ENCODE measurements around the gene AGAP3. TPM values are rescaled to one million over a fixed set of nuclear protein-coding genes. Genes with fewer than 3 reads are reported as not detected.

Gene AGAP3
- total RNA-seq, 1 experiment from 2014 or later, result 138 TPM

- Mint-ChIP-seq H3K27ac (ENCODE audit: low read depth, unreplicated experiment) (peak within 1 kb of the TSS; percentile 83), H3K4me1 (ENCODE audit: insufficient read depth, unreplicated experiment) (peaks cover 32% of the 10 kb centered on the region), H3K4me3 (ENCODE audit: unreplicated experiment) (peak within 1 kb of the TSS; percentile 91), H3K27me3 (ENCODE audit: insufficient read depth, unreplicated experiment) (no peaks in the 10 kb centered on the region), H3K36me3 (ENCODE audit: insufficient read depth, unreplicated experiment) (peaks cover 17% of the 10 kb centered on the region), H3K9me3 (ENCODE audit: unreplicated experiment) (no peaks in the 10 kb centered on the region)
- DNase-seq (ENCODE audit: unreplicated experiment), result peak; percentile 91
- ChIA-PET CTCF (interaction anchor here (0.5 to 1.0 kb wide), 6 partner anchors 10 to 51 kb away, joined by 3 read pairs; no protein-coding TSS in a partner anchor), POLR2A (interaction anchor here (0.8 to 10.0 kb wide), 6 partner anchors 20 to 101 kb away, joined by 3 to 151 read pairs (median 8); partner anchors contain the start of genes ABCB8, CDK5 and SLC4A2)
- BruUV-seq (replicated peaks), result no TSS peak
- no peak for TF ChIP-seq CTCF (IDR thresholded peaks at IDR 0.05; ENCODE audit: unreplicated experiment)
- intact Hi-C loops (cut with micrococcal nuclease), result loop anchor here (1.0 to 2.0 kb wide), 2 partner anchors 21 to 52 kb away; partner anchors contain the start of genes ABCB8 and SLC4A2
These were observed 5.6 kb upstream of the AGAP3 start, which contains the start of gene FASTK for GRCh38 chr7:151080522-151081169. Gene FASTK, minus strand, starts transcription at chr7:151080809. Its CDS starts 43 bp downstream, at chr7:151080766.

- ChIA-PET POLR2A (interaction anchor here (1.1 to 10.0 kb wide), 5 partner anchors 21 to 53 kb away, joined by 4 to 151 read pairs (median 12); partner anchors contain the start of genes ABCB8, CDK5 and SLC4A2), CTCF (interaction anchor here (0.6 to 15.0 kb wide), 4 partner anchors 9 to 40 kb away, joined by 3 to 315 read pairs (median 3); no protein-coding TSS in a partner anchor)
- peak; percentile 42 for DNase-seq (ENCODE audit: unreplicated experiment)
- peak overlapping the region; percentile 83 for H3K27ac Mint-ChIP-seq (ENCODE audit: low read depth, unreplicated experiment)
- BruUV-seq (replicated peaks), result no TSS peak
- H3K27me3 Mint-ChIP-seq (ENCODE audit: insufficient read depth, unreplicated experiment), result no peaks in the 10 kb centered on the region
- H3K4me3 Mint-ChIP-seq (ENCODE audit: unreplicated experiment), result peak overlapping the region; percentile 91
- no peaks in the 10 kb centered on the region for H3K9me3 Mint-ChIP-seq (ENCODE audit: unreplicated experiment)
- H3K36me3 Mint-ChIP-seq (ENCODE audit: insufficient read depth, unreplicated experiment), result peaks cover 9% of the 10 kb centered on the region
- intact Hi-C loops (cut with micrococcal nuclease), result loop anchor here (2.0 kb wide), 1 partner anchor 53 kb away; the partner anchor contains the start of gene ABCB8
- TF ChIP-seq CTCF (IDR thresholded peaks at IDR 0.05; ENCODE audit: unreplicated experiment), result no peak
- H3K4me1 Mint-ChIP-seq (ENCODE audit: insufficient read depth, unreplicated experiment), result peaks cover 35% of the 10 kb centered on the region
These were observed 4.8 kb upstream of the AGAP3 start for GRCh38 chr7:151081170-151082101.

- no peak for TF ChIP-seq CTCF (IDR thresholded peaks at IDR 0.05; ENCODE audit: unreplicated experiment)
- Mint-ChIP-seq H3K4me3 (ENCODE audit: unreplicated experiment) (peak overlapping the region; percentile 91), H3K4me1 (ENCODE audit: insufficient read depth, unreplicated experiment) (peaks cover 35% of the 10 kb centered on the region), H3K27ac (ENCODE audit: low read depth, unreplicated experiment) (peak overlapping the region; percentile 85), H3K36me3 (ENCODE audit: insufficient read depth, unreplicated experiment) (peaks cover 15% of the 10 kb centered on the region), H3K9me3 (ENCODE audit: unreplicated experiment) (no peaks in the 10 kb centered on the region), H3K27me3 (ENCODE audit: insufficient read depth, unreplicated experiment) (no peaks in the 10 kb centered on the region)
- ChIA-PET POLR2A (interaction anchor here (0.7 to 10.0 kb wide), 7 partner anchors 9 to 150 kb away, joined by 3 to 151 read pairs (median 3); partner anchors contain the start of genes ABCB8, CDK5, CHPF2 and SLC4A2), CTCF (interaction anchor here (0.6 to 15.0 kb wide), 3 partner anchors 27 to 661 kb away, joined by 3 to 315 read pairs (median 3); no protein-coding TSS in a partner anchor)
- no TSS peak for BruUV-seq (replicated peaks)
- intact Hi-C loops (cut with micrococcal nuclease), result no loop called here
- no peak for DNase-seq (ENCODE audit: unreplicated experiment)
These were observed 3.9 kb upstream of the AGAP3 start for GRCh38 chr7:151082141-151083070.

All from MCF 10A (cell line).